ENCODE measurements around the gene SLC38A5.
"Not testable (repeated sequence)": the region's sequence is repeated elsewhere in the genome, so short reads cannot be mapped to it uniquely, and the experiment has no call there.

Gene SLC38A5

DNA sequence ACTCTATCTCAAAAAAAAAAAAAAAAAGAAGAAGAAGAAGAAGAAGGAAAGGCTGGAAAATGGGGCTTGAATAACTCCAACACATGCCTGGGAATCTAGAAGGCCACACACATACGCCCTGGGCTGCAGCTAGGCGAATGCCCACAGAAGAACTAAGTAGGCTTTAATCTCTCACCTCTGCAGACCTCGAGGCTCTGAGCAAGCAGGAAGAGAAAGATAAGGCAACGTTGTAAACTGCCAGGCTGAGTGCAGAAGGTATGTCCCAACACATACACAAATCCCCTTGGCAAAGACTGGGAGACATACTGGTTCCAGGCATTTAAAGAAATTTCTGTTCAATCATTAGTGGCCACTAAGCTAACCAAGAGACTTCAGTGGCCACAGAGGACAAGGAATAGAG is 18.4 kb downstream of the SLC38A5 start:
- Histone ChIP-seq H3K4me3 (replicated peaks; ENCODE audit: low read depth, low read length) (no peak overlapping the region), H3K36me3 (ENCODE audit: control insufficient read depth, insufficient read depth, low read length) (no peaks in the 10 kb centered on the region), H3K27me3 (replicated peaks; ENCODE audit: control insufficient read depth, insufficient read depth, low read length) (no peaks in the 10 kb centered on the region)
- no peak for DNase-seq (ENCODE audit: extremely low read depth, insufficient read length)
- TF ChIP-seq, protein P1, sequence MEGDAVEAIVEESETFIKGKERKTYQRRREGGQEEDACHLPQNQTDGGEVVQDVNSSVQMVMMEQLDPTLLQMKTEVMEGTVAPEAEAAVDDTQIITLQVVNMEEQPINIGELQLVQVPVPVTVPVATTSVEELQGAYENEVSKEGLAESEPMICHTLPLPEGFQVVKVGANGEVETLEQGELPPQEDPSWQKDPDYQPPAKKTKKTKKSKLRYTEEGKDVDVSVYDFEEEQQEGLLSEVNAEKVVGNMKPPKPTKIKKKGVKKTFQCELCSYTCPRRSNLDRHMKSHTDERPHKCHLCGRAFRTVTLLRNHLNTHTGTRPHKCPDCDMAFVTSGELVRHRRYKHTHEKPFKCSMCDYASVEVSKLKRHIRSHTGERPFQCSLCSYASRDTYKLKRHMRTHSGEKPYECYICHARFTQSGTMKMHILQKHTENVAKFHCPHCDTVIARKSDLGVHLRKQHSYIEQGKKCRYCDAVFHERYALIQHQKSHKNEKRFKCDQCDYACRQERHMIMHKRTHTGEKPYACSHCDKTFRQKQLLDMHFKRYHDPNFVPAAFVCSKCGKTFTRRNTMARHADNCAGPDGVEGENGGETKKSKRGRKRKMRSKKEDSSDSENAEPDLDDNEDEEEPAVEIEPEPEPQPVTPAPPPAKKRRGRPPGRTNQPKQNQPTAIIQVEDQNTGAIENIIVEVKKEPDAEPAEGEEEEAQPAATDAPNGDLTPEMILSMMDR (IDR thresholded peaks at IDR 0.05; ENCODE audit: insufficient read depth, low read length, poor library complexity, severe bottlenecking) = no peak

DNA sequence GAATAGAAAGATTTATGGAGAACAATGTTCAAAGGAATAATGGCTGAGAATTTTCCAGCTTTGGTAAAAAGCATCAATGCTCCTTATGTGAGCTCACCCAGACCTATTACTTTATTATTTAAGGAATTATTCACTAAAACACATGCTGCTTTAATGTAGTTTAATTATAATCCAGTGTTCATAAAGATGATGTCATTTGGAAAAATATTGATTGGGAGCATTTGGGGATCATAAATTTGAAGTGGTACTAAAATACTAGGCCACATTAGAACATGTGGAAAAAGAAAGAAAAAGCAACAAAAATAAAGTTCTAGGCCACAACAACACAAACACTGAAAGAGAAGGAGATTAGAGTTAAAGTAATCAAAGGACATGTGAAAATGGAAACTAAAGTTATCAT is 20.0 kb downstream of the SLC38A5 start:
- TF ChIP-seq, protein P1 (IDR thresholded peaks at IDR 0.05; ENCODE audit: insufficient read depth, low read length, poor library complexity, severe bottlenecking) = no peak
- H3K4me3 ChIP-seq (replicated peaks; ENCODE audit: low read depth, low read length) = no peak overlapping the region
- no peaks in the 10 kb centered on the region for H3K36me3 ChIP-seq (ENCODE audit: control insufficient read depth, insufficient read depth, low read length)
- DNase-seq (ENCODE audit: extremely low read depth, insufficient read length) = no peak
- H3K27me3 ChIP-seq (replicated peaks; ENCODE audit: control insufficient read depth, insufficient read depth, low read length) = no peaks in the 10 kb centered on the region

DNA sequence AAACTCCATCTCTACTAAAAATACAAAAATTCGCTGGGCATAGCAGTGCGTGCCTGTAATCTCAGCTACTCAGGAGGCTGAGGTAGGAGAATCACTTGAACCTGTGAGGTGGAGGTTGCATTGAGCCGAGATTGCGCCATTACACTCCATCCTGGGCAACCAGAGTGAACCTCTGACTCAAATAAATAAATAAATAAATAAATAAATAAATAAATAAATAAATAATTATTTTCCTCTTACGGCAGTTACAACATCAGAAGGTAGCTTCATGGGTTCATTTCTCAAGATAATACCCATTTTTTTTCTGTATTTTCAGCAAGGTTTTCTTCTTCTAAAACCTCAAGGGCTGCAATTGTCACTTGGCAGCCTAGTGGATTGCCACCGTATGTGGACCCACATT is 22.9 kb downstream of the SLC38A5 start:
- not testable (repeated sequence) for H3K4me3 ChIP-seq (replicated peaks; ENCODE audit: low read depth, low read length); H3K27me3 ChIP-seq (replicated peaks; ENCODE audit: control insufficient read depth, insufficient read depth, low read length); H3K36me3 ChIP-seq (ENCODE audit: control insufficient read depth, insufficient read depth, low read length); DNase-seq (ENCODE audit: extremely low read depth, insufficient read length)

DNA sequence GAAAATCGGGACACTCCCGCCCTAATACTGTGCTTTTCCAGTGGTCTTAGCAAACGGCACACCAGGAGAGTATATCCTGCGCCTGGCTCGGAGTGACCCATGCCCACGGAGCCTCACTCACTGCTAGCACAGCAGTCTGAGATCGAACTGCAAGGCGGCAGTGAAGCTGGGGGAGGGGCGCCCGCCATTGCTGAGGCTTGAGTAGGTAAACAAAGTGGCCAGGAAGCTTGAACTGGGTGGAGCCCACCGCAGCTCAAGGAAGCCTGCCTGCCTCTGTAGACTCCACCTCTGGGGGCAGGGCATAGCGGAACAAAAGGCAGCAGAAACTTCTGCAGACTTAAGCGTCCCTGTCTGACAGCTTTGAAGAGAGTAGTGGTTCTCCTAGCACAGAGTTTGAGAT is 36.3 kb downstream of the SLC38A5 start:
- not testable (repeated sequence) for DNase-seq (ENCODE audit: extremely low read depth, insufficient read length); H3K27me3 ChIP-seq (replicated peaks; ENCODE audit: control insufficient read depth, insufficient read depth, low read length); H3K4me3 ChIP-seq (replicated peaks; ENCODE audit: low read depth, low read length); H3K36me3 ChIP-seq (ENCODE audit: control insufficient read depth, insufficient read depth, low read length)

DNA sequence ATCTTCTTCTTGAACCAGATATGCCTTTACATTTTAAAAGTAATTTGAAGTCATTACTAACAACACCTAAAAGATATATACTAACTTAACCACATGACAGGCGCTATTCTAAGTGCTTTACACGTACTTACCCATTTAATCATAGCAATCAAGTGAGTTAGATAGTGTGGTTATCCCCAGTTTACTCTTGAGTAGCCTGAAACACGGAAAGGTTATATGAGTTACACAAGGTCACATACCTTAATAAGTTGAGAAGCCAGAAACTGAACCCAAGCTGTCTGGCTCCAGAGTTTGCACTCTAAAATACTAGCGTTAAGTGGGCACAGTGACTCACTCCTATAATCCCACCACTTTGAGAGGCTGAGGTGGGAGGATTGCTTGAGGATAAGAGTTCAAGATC is 39.9 kb downstream of the SLC38A5 start:
- DNase-seq (ENCODE audit: extremely low read depth, insufficient read length); H3K36me3 ChIP-seq (ENCODE audit: control insufficient read depth, insufficient read depth, low read length); H3K27me3 ChIP-seq (replicated peaks; ENCODE audit: control insufficient read depth, insufficient read depth, low read length); H3K4me3 ChIP-seq (replicated peaks; ENCODE audit: low read depth, low read length): not testable (repeated sequence)

DNA sequence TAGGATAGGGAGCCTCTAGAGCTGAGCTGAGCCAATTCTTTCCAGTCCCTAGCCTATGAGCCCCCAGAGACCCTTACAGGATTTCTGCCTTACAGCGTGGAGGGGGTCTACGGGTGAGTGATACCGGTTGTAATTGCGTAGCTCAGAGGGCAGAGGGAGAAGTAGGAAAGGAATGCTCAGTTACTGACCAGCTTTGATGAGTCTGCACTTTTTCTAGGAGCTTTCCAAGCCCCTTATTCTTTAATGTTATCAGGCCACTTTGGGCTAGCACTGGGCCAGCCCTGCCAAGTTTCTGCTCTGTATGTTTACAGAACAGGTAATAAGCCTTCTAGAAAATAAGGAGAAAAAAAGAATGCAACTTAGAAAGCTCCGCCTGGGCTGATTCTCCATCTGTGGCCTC is 40.5 kb downstream of the SLC38A5 start:
- not testable (repeated sequence) for DNase-seq (ENCODE audit: extremely low read depth, insufficient read length); H3K27me3 ChIP-seq (replicated peaks; ENCODE audit: control insufficient read depth, insufficient read depth, low read length); H3K36me3 ChIP-seq (ENCODE audit: control insufficient read depth, insufficient read depth, low read length); H3K4me3 ChIP-seq (replicated peaks; ENCODE audit: low read depth, low read length)

DNA sequence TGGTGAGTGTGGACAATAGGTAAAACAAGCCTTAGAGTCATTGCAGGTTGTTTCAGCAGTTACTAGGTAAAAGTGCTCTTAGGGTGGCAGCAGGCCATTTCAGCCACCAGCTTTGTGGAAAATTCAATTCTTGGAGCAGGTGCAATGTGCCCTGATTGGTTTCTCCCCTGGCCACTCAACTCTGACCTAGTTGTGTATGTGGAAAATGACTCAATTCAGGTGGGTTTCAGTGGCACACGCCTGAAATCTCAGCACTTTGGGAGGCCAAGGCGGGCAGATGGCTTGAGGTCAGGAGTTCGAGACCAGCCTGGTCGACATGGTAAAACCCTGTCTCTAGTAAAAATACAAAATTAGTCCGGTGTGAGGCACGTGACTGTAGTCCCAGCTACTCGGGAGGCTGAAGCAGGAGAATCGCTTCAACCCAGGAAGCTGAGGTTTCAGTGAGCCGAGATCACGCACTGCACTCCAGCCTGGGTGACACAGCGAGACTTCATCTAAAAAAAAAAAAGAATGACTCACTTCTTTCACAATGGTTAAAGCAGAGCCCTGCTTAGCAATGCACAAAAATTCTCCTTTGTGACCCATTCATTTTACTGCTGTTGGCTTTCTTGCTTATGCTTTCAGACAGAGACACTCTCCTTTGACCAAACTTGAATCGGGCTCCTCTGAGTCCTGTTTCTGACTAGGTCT is 42.9 kb downstream of the SLC38A5 start:
- DNase-seq (ENCODE audit: extremely low read depth, insufficient read length); H3K36me3 ChIP-seq (ENCODE audit: control insufficient read depth, insufficient read depth, low read length); H3K27me3 ChIP-seq (replicated peaks; ENCODE audit: control insufficient read depth, insufficient read depth, low read length); H3K4me3 ChIP-seq (replicated peaks; ENCODE audit: low read depth, low read length): not testable (repeated sequence)

DNA sequence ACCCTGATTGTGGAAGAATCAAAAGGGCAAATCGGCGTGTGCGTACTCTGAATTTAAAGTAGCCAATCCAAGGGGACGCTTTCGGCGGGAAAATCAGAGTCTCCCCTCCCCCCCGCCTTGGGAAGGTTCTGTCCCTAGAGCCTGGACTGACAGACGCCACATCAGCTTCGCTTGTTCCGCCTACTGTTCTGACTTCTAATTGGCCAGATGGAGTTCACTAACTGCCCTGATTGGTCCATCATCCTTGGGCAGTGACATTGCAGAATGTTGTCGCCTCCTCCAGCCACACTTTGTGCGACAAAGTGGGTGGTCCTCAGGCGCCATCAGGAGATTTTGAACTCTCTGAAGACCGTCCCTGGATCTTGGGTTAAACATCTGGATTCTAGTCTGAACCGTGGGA is 58.2 kb downstream of the SLC38A5 start, which contains the start of gene SSX4B:
SSX4B (minus strand) TSS at position 101 of the 400 bp plus-strand sequence. CDS start 588 bp downstream, outside the sequence.
- not testable (repeated sequence) for H3K27me3 ChIP-seq (replicated peaks; ENCODE audit: control insufficient read depth, insufficient read depth, low read length); DNase-seq (ENCODE audit: extremely low read depth, insufficient read length); H3K4me3 ChIP-seq (replicated peaks; ENCODE audit: low read depth, low read length); H3K36me3 ChIP-seq (ENCODE audit: control insufficient read depth, insufficient read depth, low read length)

Data from GM06990 (cell line).